WTC11 (cell line): ENCODE measurements around the gene IMPDH1. TPM values are rescaled to one million over a fixed set of nuclear protein-coding genes. Genes with fewer than 3 reads are reported as not detected.

Experiments
- ATAC-seq: fragments of 200-7000 bp; cut with Tn5 transposase; 2 replicates; pipeline ENCODE4 v1.10.0; 2021; ENCODE audit warnings: mild to moderate bottlenecking, moderate library complexity
- CTCF ChIA-PET: fragments of 300-600 bp; sonication (Branson Sonifier 250); formaldehyde crosslinking; loops from one replicate; lab custom pipeline; 2021; ENCODE audit warnings: antibody characterized with exemption; lab: Charles Lee
- POLR2A ChIA-PET: fragments of 350-600 bp; sonication (Branson Sonifier 250); formaldehyde crosslinking; loops from one replicate; lab custom pipeline; 2021; ENCODE audit warnings: antibody characterized with exemption; lab: Charles Lee
- DNase-seq: peaks from one replicate; pipeline ENCODE4 v3.0.0; 2021; ENCODE audit warnings: low spot score
- H3K27ac Mint-ChIP-seq: 2 replicates; pipeline ENCODE4 v1.8.0; 2021; ENCODE audit warnings: mixed read lengths
- H3K27me3 Mint-ChIP-seq: 2 replicates; pipeline ENCODE4 v1.8.0; 2021; ENCODE audit warnings: low read depth, mild to moderate bottlenecking, moderate library complexity, mixed read lengths
- H3K36me3 Mint-ChIP-seq: 2 replicates; pipeline ENCODE4 v1.8.0; 2021; ENCODE audit warnings: mixed read lengths
- H3K4me1 Mint-ChIP-seq: 2 replicates; pipeline ENCODE4 v1.8.0; 2022; ENCODE audit warnings: mixed read lengths
- H3K4me3 Mint-ChIP-seq: 2 replicates; pipeline ENCODE4 v1.8.0; 2021; ENCODE audit warnings: mild to moderate bottlenecking, moderate library complexity, mixed read lengths
- H3K9me3 Mint-ChIP-seq: 2 replicates; pipeline ENCODE4 v1.8.0; 2021; ENCODE audit warnings: mixed read lengths
- CREB1 ChIP-seq: sonication (generic); formaldehyde crosslinking; IDR thresholded peaks from 2 replicates; pipeline ENCODE4 v1.8.0; 2023; ENCODE audit warnings: mild to moderate bottlenecking, missing genetic modification reagents
- ELF4 ChIP-seq: sonication (generic); formaldehyde crosslinking; IDR thresholded peaks from 2 replicates; pipeline ENCODE4 v1.8.1; 2022; ENCODE audit warnings: low read depth, mild to moderate bottlenecking, moderate library complexity, missing genetic modification reagents
- EMX1 ChIP-seq: fragments of 250-450 bp; sonication (Bioruptor Pico); IDR thresholded peaks from 2 replicates; pipeline ENCODE4 v1.8.0; 2021; ENCODE audit warnings: mild to moderate bottlenecking
- JUN ChIP-seq: sonication (generic); formaldehyde crosslinking; IDR thresholded peaks from 2 replicates; pipeline ENCODE4 v1.8.0; 2023; ENCODE audit warnings: mild to moderate bottlenecking, missing genetic modification reagents
- MAX ChIP-seq: sonication (generic); formaldehyde crosslinking; IDR thresholded peaks from 2 replicates; pipeline ENCODE4 v1.8.0; 2022; ENCODE audit warnings: mild to moderate bottlenecking, missing genetic modification reagents
- NFATC4 ChIP-seq: fragments of 250-450 bp; sonication (Bioruptor Pico); IDR thresholded peaks from 2 replicates; pipeline ENCODE4 v1.9.0; 2021; ENCODE audit warnings: mild to moderate bottlenecking
- NFE2L1 ChIP-seq: sonication (generic); formaldehyde crosslinking; IDR thresholded peaks from 2 replicates; pipeline ENCODE4 v1.8.1; 2023; ENCODE audit warnings: missing genetic modification reagents
- NFYB ChIP-seq: sonication (generic); formaldehyde crosslinking; conservative IDR thresholded peaks from 2 replicates; pipeline ENCODE4 v1.8.0; 2022; ENCODE audit warnings: low read depth, missing genetic modification reagents
- NR2C2 ChIP-seq: sonication (generic); formaldehyde crosslinking; IDR thresholded peaks from 2 replicates; pipeline ENCODE4 v1.8.0; 2022; ENCODE audit warnings: mild to moderate bottlenecking, missing genetic modification reagents
- OVOL2 ChIP-seq: fragments of 250-450 bp; sonication (Bioruptor Pico); IDR thresholded peaks from 2 replicates; pipeline ENCODE4 v1.9.0; 2021; ENCODE audit warnings: mild to moderate bottlenecking, borderline replicate concordance
- PRDM15 ChIP-seq: sonication (generic); formaldehyde crosslinking; IDR thresholded peaks from 2 replicates; pipeline ENCODE4 v1.8.0; 2022; ENCODE audit warnings: missing genetic modification reagents
- PREB ChIP-seq: sonication (generic); formaldehyde crosslinking; IDR thresholded peaks from 2 replicates; pipeline ENCODE4 v1.8.1; 2022; ENCODE audit warnings: mild to moderate bottlenecking, missing genetic modification reagents, moderate library complexity, borderline replicate concordance
- PRRX2 ChIP-seq: fragments of 250-450 bp; sonication (Bioruptor Pico); IDR thresholded peaks from 2 replicates; pipeline ENCODE4 v1.8.0; 2021; ENCODE audit warnings: mild to moderate bottlenecking
- TP53 ChIP-seq: sonication (generic); formaldehyde crosslinking; IDR thresholded peaks from 2 replicates; pipeline ENCODE4 v1.8.1; 2023; ENCODE audit warnings: mild to moderate bottlenecking, missing genetic modification reagents
- ZMAT4 ChIP-seq: fragments of 250-450 bp; sonication (Bioruptor Pico); IDR thresholded peaks from 2 replicates; pipeline ENCODE4 v1.9.0; 2021; ENCODE audit warnings: mild to moderate bottlenecking
- ZNF138 ChIP-seq: sonication (generic); formaldehyde crosslinking; conservative IDR thresholded peaks from 2 replicates; pipeline ENCODE4 v1.8.1; 2022; ENCODE audit warnings: mild to moderate bottlenecking, moderate library complexity, missing genetic modification reagents
- ZNF423 ChIP-seq: fragments of 250-450 bp; sonication (Bioruptor Pico); IDR thresholded peaks from 2 replicates; pipeline ENCODE4 v2.1.2; 2022; ENCODE audit warnings: mild to moderate bottlenecking, moderate library complexity
- total RNA-seq: library from RNA; stranded (reverse); gene quantifications from 3 replicates; pipeline ENCODE4 v1.2.3, GENCODE V29; 2021
- TF ChIP-seq, protein P1 (sequence below): fragments of 250-450 bp; sonication (Bioruptor Pico); conservative IDR thresholded peaks from 2 replicates; pipeline ENCODE4 v1.9.0; 2021; ENCODE audit warnings: mild to moderate bottlenecking

Gene IMPDH1
- total RNA-seq, 1 experiment from 2014 or later = 54.2 TPM

- TF ChIP-seq PRDM15 (CRISPR knock-in tag) (no peak), NFE2L1 (no peak), NFYB (CRISPR knock-in tag) (no peak)
Observed at GRCh38 chr7:128353610-128354009, 56.2 kb downstream of the IMPDH1 start (continued).

- POLR2A ChIA-PET = interaction anchor here (1.1 kb wide), 1 partner anchor 35 kb away, joined by 3 read pairs; no protein-coding TSS in a partner anchor
- Mint-ChIP-seq H3K36me3 (no peaks in the 10 kb centered on the region), H3K27me3 (peaks cover 85% of the 10 kb centered on the region), H3K4me1 (peaks cover 9% of the 10 kb centered on the region), H3K27ac (no peak overlapping the region), H3K4me3 (no peak overlapping the region), H3K9me3 (no peaks in the 10 kb centered on the region)
- no peak for DNase-seq
- TF ChIP-seq PRDM15 (CRISPR knock-in tag) (no peak), PRRX2 (CRISPR knock-in tag) (no peak), OVOL2 (CRISPR knock-in tag) (no peak), EMX1 (no peak), MAX (CRISPR knock-in tag) (no peak), ELF4 (CRISPR knock-in tag) (no peak), CREB1 (CRISPR knock-in tag) (no peak)
- ATAC-seq = no peak
- CTCF ChIA-PET = interaction anchor here (0.9 to 1.5 kb wide), 5 partner anchors 9 to 107 kb away, joined by 3 to 16 read pairs (median 5); no protein-coding TSS in a partner anchor
Observed at GRCh38 chr7:128353189-128353588, 56.6 kb downstream of the IMPDH1 start.

DNA sequence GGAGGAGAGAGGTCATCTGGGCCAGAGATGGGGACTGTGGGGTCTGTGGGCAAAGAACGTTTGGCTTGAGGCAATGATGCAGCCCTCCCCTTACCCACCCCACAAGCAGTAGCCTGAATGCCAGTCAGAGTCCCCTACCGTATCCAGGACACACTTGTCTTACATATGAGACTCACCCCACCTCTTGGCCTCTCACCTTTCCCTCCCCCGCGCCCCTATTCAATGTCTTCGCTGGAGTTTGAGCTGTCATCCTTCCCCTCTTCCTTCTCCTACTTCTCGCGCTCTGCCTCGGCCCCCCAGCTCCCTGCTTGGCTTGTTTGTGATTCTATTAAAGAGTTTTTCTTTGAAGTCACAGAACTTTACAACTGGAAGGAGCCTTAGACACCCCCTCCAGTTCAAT, 57.1 kb downstream of the IMPDH1 start:
- H3K4me1 Mint-ChIP-seq = peaks cover 9% of the 10 kb centered on the region
- H3K4me3 Mint-ChIP-seq = no peak overlapping the region
- peaks cover 85% of the 10 kb centered on the region for H3K27me3 Mint-ChIP-seq
- H3K36me3 Mint-ChIP-seq = no peaks in the 10 kb centered on the region
- no peak overlapping the region for H3K27ac Mint-ChIP-seq
- CTCF ChIA-PET = interaction anchor here (0.9 to 1.5 kb wide), 5 partner anchors 10 to 107 kb away, joined by 3 to 16 read pairs (median 5); no protein-coding TSS in a partner anchor
- DNase-seq (no peak), ATAC-seq (no peak)
- POLR2A ChIA-PET = interaction anchor here (1.1 kb wide), 1 partner anchor 35 kb away, joined by 3 read pairs; no protein-coding TSS in a partner anchor
- TF ChIP-seq NR2C2 = no peak
- TF ChIP-seq NFYB (CRISPR knock-in tag) = no peak
- TF ChIP-seq PREB (CRISPR knock-in tag) = no peak
- no peak for TF ChIP-seq PRDM15 (CRISPR knock-in tag)
- no peak for TF ChIP-seq OVOL2 (CRISPR knock-in tag)
- TF ChIP-seq TP53 (CRISPR knock-in tag) = no peak
- no peak for TF ChIP-seq JUN (CRISPR knock-in tag)
- TF ChIP-seq ZNF423 (CRISPR knock-in tag) = no peak
- no peak for TF ChIP-seq ZNF138
- TF ChIP-seq, protein P1, sequence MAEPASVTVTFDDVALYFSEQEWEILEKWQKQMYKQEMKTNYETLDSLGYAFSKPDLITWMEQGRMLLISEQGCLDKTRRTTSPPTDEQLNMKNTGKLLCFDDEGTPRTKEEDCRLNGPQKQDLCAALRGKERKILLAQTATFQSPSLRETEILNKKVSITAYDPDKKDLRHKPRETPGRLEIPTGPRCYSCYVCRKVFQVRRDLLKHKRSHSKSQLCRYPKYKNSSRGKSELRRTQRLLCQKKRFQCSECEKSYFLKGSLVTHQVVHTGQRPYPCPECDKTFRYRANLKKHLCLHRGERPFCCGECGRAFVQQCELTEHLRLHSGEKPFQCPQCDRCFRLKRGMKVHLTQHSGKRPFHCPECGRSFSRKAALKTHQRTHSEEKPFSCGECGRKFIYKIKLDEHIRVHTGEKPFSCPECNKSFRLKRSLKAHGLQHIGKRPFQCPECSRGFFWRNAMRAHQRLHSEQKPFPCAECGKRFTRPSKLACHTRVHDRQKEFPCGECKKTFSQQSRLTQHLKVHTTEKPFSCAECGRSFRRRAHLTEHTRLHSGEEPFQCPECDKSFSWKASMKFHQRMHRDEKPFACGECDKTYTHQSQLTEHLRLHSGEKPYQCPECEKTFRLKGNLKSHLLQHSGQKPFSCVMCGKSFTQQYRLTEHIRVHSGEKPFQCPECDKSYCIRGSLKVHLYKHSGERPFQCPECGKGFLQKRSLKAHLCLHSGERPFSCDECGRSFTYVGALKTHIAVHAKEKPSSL (CRISPR knock-in tag) = no peak
- TF ChIP-seq ZMAT4 = no peak
- no peak for TF ChIP-seq NFATC4 (CRISPR knock-in tag)
- H3K9me3 Mint-ChIP-seq = no peaks in the 10 kb centered on the region
